Right renal pelvis (tissue), 4 donors: ENCODE measurements around the gene SBDS. TPM values are rescaled to one million over a fixed set of nuclear protein-coding genes. Genes with fewer than 3 reads are reported as not detected.

Experiments
- DNase-seq, 4 donors: peaks; one replicate each; pipeline ENCODE4 v3.0.0-alpha.2; 2013; ENCODE audit warnings: low read depth in 4 of 4, low spot score in 3 of 4, missing footprints in 1 of 4
- polyA plus RNA-seq, 4 donors: library from polyadenylated mRNA; unstranded; fragments of 120-200 nt; gene quantifications; one replicate each; pipeline ENCODE4 v1.2.1, GENCODE V29; 2013; ENCODE audit not compliant: insufficient read length in 4 of 4

SBDS gene
- polyA plus RNA-seq, 4 donors = 104 to 133 (median 128) TPM

DNA sequence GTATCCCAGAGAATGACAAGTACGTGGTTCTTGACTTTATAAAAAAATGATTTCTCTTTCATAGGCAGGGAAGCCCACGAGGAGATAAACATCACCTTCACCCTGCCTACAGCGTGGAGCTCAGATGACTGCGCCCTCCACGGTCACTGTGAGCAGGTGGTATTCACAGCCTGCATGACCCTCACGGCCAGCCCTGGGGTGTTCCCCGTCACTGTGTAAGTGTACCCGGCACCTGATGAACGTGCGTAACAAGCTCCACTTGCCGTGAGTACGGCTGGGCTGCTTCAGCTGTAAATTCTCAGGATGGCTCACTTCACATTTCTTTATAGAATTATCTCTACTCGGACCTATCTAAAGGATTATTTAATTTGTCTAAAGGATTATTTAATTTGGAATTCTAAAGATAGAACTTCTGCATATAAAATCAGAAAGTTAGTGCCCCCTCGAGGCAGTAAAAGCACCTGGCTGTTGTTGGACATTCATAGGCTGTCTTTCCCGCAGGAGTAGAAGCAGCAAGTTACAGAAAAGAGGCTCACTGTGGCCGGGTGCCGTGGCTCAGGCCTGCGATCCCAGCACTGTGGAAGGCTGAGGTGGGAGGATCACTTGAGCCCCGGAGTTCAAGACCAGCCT lies 46.8 kb downstream of the SBDS start:
- DNase-seq = no peak

DNA sequence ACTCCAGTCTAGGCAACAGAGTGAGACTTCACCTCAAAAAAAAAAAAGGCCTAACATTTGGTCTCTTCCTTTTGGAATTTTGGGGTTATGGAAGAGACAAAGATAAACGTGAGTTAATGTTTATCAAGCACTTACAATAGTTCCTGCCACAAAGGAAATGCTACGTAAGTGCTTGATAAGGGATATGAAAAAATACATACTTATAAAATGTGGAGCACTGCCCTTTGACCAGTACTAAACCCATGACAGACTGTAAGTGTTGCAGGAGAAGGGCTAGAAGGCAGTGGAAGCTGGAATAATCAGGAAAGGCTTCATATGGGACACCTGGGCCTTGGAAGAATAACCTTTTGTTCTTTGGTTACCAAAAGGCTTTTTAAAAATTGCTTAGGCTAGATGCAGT lies 48.8 kb downstream of the SBDS start:
- DNase-seq = no peak

DNA sequence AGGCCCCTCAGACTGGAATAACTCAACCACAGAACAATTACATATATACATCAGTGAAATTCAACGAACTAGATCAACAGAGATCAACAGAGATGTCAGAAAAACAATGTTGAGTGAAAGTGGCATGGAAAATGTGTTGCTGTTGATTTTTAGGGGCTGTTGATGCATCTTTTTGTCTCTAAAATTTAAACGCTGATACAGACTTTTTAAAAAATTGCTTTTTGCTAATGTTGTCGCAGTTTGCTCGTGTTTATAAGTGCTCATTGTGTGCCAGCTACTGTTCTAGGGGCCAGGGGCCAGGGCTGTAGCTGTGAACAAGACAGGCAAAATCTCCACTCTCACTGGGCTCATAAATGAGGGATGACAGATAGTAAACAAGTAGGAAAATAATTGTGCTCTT lies 56.1 kb downstream of the SBDS start:
- no peak for DNase-seq

DNA sequence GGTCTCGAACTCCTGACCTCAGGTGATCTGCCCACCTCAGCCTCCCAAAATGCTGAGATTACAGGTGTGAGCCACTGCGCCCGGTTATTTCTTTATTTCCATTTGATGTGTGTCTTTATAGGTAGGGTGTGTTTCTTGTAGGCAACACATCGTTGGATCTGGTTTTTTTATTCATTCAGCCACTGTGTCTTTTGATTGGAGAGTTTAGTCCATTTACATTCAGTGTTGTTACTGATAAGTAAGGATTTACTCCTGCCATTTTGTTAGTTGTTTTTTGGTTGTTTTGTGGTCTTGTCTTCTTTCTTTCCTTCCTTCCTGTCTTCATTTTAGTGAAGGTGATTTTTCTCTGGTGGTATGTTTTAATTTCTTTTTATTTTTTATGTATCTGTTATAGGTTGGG lies 57.4 kb downstream of the SBDS start:
- no peak for DNase-seq

Other genes with a start within 250 kb of the SBDS start
- 10 to 100 TPM; 72.5 to 87.4 (median 83.2) TPM for gene TMEM248, start 74.4 kb downstream of the SBDS start, polyA plus RNA-seq
- gene TYW1, start 1.2 kb upstream of the SBDS start, polyA plus RNA-seq = 10 to 100 TPM; 21.4 to 25.9 (median 23.1) TPM